Measurements from ENCODE around the gene PREP. TPM values are rescaled to one million over a fixed set of nuclear protein-coding genes. Genes with fewer than 3 reads are reported as not detected.

The PREP gene
- total RNA-seq, 1 donor from 2014 or later, result 9.9 TPM

GRCh38 chr6:105269390-105269789, 133.5 kb downstream of the PREP start:
- TF ChIP-seq, protein P1, sequence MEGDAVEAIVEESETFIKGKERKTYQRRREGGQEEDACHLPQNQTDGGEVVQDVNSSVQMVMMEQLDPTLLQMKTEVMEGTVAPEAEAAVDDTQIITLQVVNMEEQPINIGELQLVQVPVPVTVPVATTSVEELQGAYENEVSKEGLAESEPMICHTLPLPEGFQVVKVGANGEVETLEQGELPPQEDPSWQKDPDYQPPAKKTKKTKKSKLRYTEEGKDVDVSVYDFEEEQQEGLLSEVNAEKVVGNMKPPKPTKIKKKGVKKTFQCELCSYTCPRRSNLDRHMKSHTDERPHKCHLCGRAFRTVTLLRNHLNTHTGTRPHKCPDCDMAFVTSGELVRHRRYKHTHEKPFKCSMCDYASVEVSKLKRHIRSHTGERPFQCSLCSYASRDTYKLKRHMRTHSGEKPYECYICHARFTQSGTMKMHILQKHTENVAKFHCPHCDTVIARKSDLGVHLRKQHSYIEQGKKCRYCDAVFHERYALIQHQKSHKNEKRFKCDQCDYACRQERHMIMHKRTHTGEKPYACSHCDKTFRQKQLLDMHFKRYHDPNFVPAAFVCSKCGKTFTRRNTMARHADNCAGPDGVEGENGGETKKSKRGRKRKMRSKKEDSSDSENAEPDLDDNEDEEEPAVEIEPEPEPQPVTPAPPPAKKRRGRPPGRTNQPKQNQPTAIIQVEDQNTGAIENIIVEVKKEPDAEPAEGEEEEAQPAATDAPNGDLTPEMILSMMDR (conservative IDR thresholded peaks at IDR 0.05; ENCODE audit: low read depth, low read length), result no peak

DNA sequence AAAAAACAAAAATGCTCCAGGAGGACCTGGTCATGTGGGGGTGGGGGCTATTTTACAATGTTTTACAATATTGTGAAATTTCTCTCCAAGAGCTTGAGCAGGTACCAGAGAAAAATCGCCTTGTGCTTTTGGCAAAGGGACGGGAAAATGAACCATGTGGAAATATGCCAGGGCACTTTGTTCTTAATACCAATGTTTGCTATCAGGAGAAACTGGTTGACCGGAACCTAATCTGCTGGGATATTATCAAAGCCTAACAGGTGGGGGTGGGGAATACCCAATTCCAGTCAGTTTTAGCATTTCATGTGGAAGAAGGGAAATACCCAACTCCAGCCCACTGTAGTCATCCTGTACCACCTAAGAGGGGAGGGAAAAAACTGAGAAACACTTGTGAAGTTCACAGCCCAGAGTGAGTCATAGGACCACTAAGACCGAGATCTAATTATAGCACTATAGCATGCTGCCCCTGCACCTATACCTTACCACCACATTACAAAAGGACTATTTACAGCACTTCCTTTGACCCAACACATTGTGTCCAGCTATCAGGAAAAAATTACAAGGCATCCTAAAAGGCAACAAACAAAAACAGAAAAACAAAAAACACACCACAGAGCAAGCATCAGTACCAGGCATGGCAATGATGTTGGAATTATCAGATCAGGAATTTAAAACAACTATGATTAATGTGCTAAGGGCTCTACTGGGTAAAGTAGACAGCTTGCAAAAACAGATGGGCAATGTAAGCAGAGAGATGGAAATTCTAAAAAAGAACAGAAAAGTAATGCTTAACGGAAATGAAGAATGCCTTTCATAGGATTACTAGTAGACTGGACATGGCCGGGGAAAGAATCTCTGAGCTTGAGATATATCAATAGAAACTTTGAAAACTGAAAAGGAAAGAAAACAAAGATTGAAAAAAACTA, 138.9 kb downstream of the PREP start:
- DNase-seq (ENCODE audit: low read depth), result no peak
- TF ChIP-seq, protein P1 (conservative IDR thresholded peaks at IDR 0.05; ENCODE audit: low read depth, low read length), result no peak
- H3K4me3 ChIP-seq (ENCODE audit: low read depth, low read length), result no peak overlapping the region

More at GRCh38 chr6:105269390-105269789, 133.5 kb downstream of the PREP start:
- DNase-seq (ENCODE audit: low read depth), result no peak
- no peak overlapping the region for H3K4me3 ChIP-seq (ENCODE audit: low read depth, low read length)

DNA sequence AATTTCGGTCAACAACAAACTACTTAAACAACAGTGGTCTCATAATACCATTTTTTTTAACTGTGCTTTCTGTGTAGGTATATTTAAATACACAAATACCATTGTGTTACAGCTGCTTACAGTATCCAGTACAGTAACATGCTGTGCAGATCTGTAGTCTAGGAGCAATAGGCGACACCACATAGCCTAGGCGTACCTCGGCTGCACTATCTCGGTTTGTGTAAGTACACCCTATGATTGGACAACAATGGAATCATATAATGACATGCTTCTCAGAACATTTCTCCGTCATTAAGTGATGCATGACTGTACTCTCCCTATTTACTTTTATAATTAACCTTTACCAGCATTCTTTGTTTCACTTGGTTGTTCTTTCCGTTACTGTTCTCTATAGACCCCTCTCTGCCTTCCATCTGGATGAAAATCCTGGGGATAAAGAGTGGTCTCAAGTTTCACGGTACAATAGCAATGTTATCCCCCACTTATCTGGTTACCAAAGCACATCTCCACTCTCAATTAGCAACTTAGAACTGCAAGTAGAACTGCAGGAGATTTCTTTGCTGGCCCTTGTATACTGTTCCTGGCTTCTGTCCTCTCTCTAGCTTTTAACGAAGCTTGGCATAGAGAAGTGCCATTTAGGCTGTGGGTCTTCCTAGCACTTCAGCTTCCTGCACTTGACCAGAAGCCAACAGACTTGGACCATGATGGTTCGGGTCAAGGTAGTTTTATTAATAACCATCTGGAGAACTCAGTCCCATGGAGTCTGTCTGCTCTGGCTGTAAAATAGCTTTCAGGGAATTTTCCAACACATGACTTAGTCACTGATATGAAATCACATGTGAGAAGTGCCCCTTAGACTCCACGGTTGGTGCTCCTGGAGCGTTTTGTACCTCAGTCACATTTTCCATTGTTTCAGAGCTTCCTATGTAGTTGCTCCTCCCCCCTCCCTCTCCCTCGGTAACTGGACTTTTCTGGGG, 142.7 kb downstream of the PREP start:
- DNase-seq (ENCODE audit: low read depth), result no peak
- TF ChIP-seq, protein P1 (conservative IDR thresholded peaks at IDR 0.05; ENCODE audit: low read depth, low read length), result no peak
- H3K4me3 ChIP-seq (ENCODE audit: low read depth, low read length), result no peak overlapping the region

DNA sequence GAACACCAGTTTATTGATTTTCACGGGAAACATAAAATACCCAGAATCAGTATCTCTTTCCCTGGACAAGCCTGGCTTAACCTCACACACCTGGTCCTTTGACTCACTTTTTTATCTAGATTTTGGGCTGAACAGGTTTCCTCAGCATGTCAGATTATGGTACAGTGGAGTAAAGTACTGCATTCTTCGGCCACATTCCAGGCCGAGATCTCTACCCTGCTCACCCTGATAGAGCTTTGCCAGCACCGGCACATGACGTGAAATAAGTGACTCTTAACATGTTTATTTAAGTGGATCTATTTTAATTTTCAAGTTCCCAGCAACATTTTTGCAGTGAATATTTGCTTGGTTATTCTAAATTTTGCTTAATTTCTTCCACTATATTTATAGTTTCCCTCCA, 144.1 kb downstream of the PREP start:
- no peak for DNase-seq (ENCODE audit: low read depth)
- TF ChIP-seq, protein P1 (conservative IDR thresholded peaks at IDR 0.05; ENCODE audit: low read depth, low read length), result no peak
- no peak overlapping the region for H3K4me3 ChIP-seq (ENCODE audit: low read depth, low read length)

DNA sequence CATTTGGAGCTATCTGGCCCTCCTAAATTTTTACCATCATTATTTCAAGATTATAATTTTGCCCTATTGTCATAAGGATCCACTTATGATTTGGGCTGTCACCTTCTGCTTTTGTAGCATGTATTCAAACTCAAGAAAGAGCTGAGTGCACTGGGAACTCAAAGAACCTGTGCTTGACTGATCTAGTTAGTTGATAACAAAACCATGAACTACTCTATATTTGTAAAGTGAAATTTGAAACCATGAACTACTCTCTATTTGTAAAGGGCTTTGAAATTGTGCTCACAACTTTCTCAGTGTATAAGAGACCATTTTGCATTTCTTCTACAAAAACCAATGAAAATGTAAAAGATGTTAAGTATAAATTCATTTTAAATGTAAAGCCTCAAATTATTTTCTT, 145.5 kb downstream of the PREP start:
- TF ChIP-seq, protein P1 (conservative IDR thresholded peaks at IDR 0.05; ENCODE audit: low read depth, low read length), result no peak

DNA sequence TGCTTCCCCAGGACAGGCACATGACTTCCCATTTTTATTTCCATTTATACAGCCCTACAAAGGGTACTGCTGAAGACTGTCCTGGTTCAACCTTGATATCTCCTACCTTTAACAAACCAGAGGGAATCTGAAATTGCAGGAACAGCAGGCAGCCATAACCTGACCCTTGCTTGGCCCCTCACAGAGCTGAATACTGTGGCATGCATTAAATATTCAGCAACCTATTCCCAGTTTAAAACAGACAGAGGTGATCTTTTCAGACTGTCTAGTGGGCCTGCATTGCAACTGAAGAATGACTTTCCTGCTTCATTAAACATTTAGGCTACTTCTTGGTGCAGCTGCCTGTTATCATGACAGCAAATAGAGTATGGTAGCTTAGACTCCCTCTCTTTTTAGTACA, 146.3 kb downstream of the PREP start:
- DNase-seq (ENCODE audit: low read depth), result no peak
- no peak overlapping the region for H3K4me3 ChIP-seq (ENCODE audit: low read depth, low read length)
- TF ChIP-seq, protein P1 (conservative IDR thresholded peaks at IDR 0.05; ENCODE audit: low read depth, low read length), result no peak

More for the DNA sequence above, 145.5 kb downstream of the PREP start:
- DNase-seq (ENCODE audit: low read depth), result no peak
- H3K4me3 ChIP-seq (ENCODE audit: low read depth, low read length), result no peak overlapping the region
